BLaER1 (cell line): Measurements from ENCODE around the gene TSPAN15.

Experiments
- H3K27ac ChIP-seq: shearing (Covaris generic); formaldehyde crosslinking; 2 replicates; pipeline ENCODE4 v1.8.1; 2022
- H3K27me3 ChIP-seq: shearing (Covaris generic); formaldehyde crosslinking; 2 replicates; pipeline ENCODE4 v1.8.1; 2022
- H3K36me3 ChIP-seq: shearing (Covaris generic); formaldehyde crosslinking; 2 replicates; pipeline ENCODE4 v1.8.1; 2022
- H3K4me1 ChIP-seq: shearing (Covaris generic); formaldehyde crosslinking; 2 replicates; pipeline ENCODE4 v1.8.1; 2022
- H3K4me2 ChIP-seq: shearing (Covaris generic); formaldehyde crosslinking; 2 replicates; pipeline ENCODE4 v1.8.1; 2022
- H3K4me3 ChIP-seq: shearing (Covaris generic); formaldehyde crosslinking; 2 replicates; pipeline ENCODE4 v1.8.1; 2022
- H3K9ac ChIP-seq: shearing (Covaris generic); formaldehyde crosslinking; 2 replicates; pipeline ENCODE4 v1.8.1; 2022
- H3K9me3 ChIP-seq: shearing (Covaris generic); formaldehyde crosslinking; 2 replicates; pipeline ENCODE4 v1.8.1; 2022
- H4K20me1 ChIP-seq: shearing (Covaris generic); formaldehyde crosslinking; 2 replicates; pipeline ENCODE4 v1.8.1; 2022
- Cebpa-rat ChIP-seq: shearing (Covaris generic); IDR thresholded peaks from 2 replicates; pipeline ENCODE4 v1.8.1; 2022

TSPAN15 gene

DNA sequence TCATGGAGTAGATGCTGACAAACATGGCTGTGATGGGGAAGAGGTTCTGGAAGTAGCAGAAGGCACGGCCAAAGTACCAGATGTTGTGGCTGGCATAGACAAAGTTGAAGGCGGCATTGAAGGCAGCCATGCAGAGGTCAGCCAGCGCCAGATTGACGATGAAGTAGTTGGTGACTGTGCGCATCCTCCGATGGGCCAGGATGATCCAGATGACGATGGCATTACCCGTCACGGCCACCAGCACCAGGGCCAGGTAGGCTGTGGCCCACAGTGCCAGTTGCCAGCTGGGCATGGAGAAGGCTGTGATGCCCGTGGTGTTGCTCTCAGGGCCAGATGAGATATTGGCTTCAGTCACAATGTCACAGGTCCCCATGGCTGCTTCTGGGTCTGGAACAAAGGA, 35.3 kb upstream of the TSPAN15 start:
- Histone ChIP-seq H3K4me1 (peaks cover 2% of the 10 kb centered on the region), H4K20me1 (no peaks in the 10 kb centered on the region), H3K27me3 (peaks cover 7% of the 10 kb centered on the region), H3K36me3 (no peaks in the 10 kb centered on the region), H3K9me3 (no peaks in the 10 kb centered on the region), H3K4me3 (no peak overlapping the region), H3K9ac (no peak overlapping the region), H3K4me2 (no peak overlapping the region), H3K27ac (no peak overlapping the region)
- TF ChIP-seq Cebpa-rat, result no peak

DNA sequence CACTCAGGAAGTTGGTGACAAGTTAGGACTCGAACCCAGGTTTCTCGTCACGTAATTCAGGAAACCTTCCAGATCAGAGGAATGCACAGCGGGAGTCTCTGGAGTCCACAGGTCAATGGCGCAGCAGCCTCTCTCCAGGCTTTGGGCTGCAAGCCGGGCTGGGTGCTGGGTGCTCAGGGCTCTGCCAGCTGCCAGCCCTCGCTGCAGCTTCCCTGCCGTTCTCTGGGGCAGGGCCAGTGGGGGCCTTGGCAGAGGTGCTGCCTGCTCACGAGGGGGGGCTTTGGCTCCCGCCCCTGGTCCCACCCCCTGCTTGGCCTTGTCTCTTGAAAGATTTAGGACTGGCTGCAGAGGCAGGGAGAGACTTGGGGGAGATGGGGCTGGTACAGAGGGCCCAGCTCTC, 34.6 kb upstream of the TSPAN15 start, which contains the start of gene TACR2:
TSS of gene TACR2 (minus strand) at position 224 of the 400 bp plus-strand sequence. CDS start 595 bp downstream, outside the sequence.
- peaks cover 4% of the 10 kb centered on the region; the same call in 1 of the 2 replicates for H3K27me3 ChIP-seq
- H3K4me2 ChIP-seq, result no peak within 1 kb of the TSS
- H3K36me3 ChIP-seq, result no peaks in the 10 kb centered on the region
- H4K20me1 ChIP-seq, result no peaks in the 10 kb centered on the region
- no peak for TF ChIP-seq Cebpa-rat
- H3K9ac ChIP-seq, result no peak within 1 kb of the TSS
- no peaks in the 10 kb centered on the region for H3K9me3 ChIP-seq
- H3K4me3 ChIP-seq, result no peak within 1 kb of the TSS
- H3K4me1 ChIP-seq, result no peaks in the 10 kb centered on the region
- H3K27ac ChIP-seq, result no peak within 1 kb of the TSS

DNA sequence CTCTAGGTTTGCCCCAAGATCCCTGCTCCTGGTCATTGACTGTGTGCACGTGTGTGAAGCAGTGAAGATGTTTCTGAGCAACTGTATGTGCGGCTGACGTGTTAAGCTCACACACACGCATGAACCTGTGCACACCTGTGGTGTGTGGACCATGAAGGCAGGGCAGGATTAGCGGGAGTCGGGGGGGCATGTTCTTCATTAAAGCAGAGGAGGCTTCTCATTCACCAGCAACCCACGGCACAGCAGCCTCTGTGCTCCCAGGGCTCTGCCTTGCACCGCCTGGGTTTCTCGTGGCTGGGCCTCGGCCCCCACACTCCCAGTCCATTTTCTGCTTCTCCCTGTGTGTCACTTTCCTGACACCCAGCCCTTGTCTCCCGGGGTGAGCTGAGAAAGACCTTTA, 33.7 kb upstream of the TSPAN15 start:
- TF ChIP-seq Cebpa-rat, result no peak
- no peaks in the 10 kb centered on the region for H3K36me3 ChIP-seq
- no peak overlapping the region for H3K27ac ChIP-seq
- no peak overlapping the region for H3K9ac ChIP-seq
- H3K4me2 ChIP-seq, result no peak overlapping the region
- no peaks in the 10 kb centered on the region for H3K9me3 ChIP-seq
- H3K4me1 ChIP-seq, result no peaks in the 10 kb centered on the region
- H3K27me3 ChIP-seq, result no peaks in the 10 kb centered on the region
- H3K4me3 ChIP-seq, result no peak overlapping the region
- no peaks in the 10 kb centered on the region for H4K20me1 ChIP-seq

DNA sequence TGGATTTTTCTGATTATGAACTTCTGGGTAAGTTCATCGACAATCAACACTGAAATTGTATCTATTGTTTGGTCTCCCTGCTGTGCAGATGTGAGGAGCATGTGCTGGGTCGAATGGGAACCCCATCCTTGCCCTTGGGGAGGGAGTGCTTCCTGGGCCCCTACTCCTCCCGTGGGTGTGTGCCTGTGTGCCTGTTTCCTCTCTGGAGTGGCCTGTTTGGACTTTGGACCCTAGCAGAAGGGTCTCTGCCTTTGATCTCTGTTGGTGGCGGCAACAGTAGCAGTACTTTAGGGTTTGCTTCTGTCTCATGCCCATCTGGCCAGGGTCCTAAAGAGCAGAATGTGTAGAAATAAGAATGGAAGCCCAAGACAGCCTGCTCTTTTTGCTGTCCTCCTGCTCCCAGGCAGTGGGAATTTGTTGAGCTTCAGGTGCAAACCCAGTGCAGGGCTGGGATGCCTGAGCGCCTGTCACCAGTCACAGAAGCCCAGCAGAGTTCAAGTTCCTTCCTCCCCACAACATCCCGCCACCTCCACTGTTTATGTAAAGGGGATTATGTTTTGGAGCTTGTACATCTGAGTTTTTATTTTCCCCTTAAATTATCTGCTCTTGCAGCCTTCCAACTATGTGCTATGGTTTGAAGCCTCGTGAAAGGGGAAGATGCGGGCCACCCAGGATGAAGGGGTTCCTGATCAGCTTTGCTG, 33.1 kb upstream of the TSPAN15 start:
- no peak overlapping the region for H3K9ac ChIP-seq
- no peaks in the 10 kb centered on the region for H3K4me1 ChIP-seq
- no peaks in the 10 kb centered on the region for H3K9me3 ChIP-seq
- H3K27me3 ChIP-seq, result no peaks in the 10 kb centered on the region
- H3K27ac ChIP-seq, result no peak overlapping the region
- H3K4me3 ChIP-seq, result no peak overlapping the region
- H4K20me1 ChIP-seq, result no peaks in the 10 kb centered on the region
- H3K36me3 ChIP-seq, result no peaks in the 10 kb centered on the region
- no peak for TF ChIP-seq Cebpa-rat
- H3K4me2 ChIP-seq, result no peak overlapping the region

DNA sequence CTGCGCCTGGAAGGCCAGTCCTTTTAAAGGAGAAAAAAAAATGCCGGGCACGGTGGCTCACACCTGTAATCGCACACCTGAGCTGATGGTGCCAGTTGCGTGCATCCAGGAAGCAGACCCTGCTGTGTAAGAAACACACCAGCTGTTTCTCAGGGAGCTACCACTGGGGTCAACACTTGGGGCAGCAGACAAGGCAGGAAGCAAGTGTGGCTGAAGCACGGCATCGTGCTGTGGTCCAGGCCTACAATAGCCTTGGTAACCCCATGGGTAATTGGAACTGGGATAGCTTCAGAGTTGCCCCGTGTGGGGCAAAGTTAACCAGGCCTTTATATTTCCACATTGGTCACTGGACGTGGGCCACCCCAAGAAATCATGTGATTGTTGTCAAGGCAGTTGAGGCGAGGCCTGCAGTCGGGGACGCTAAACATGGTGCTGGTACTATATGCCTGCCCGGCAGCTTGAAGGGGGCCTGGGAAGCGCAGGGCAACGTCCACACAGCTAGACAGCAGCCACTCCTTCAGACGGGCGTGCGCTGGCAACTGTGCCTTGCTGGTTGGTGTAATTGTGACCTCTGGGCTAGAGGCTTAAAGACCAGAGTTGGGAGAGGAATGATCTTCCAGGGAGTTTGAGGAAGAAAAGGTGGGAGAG, 32.0 kb upstream of the TSPAN15 start:
- no peak for TF ChIP-seq Cebpa-rat
- H3K9ac ChIP-seq, result no peak overlapping the region
- no peak overlapping the region for H3K4me2 ChIP-seq
- no peak overlapping the region for H3K4me3 ChIP-seq
- H3K4me1 ChIP-seq, result peaks cover 4% of the 10 kb centered on the region; the same call in 1 of the 2 replicates
- no peaks in the 10 kb centered on the region for H3K9me3 ChIP-seq
- H3K27me3 ChIP-seq, result no peaks in the 10 kb centered on the region
- H3K36me3 ChIP-seq, result no peaks in the 10 kb centered on the region
- no peaks in the 10 kb centered on the region for H4K20me1 ChIP-seq
- no peak overlapping the region for H3K27ac ChIP-seq

DNA sequence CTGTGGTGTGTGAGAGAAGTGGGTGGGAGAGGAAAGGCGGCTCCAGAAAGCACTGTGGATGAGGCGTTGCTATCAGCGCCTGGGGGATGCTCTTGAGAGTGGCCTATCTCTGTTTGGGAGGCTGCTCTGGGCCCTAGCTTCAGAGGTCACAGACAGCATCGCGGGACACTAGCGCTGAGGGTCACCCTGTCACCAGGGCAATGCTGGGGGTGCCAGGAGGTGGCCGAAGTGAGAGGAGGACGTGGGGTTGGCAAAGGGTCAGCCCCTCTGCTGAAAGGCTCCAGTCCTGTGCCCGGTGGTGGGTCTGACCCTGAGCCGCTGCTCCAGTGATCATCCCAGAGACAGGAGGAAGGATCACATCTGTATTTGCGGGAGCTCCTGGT, 31.5 kb upstream of the TSPAN15 start:
- Histone ChIP-seq H3K4me1 (peaks cover 4% of the 10 kb centered on the region; the same call in 1 of the 2 replicates), H3K4me3 (no peak overlapping the region), H3K36me3 (no peaks in the 10 kb centered on the region), H3K9ac (no peak overlapping the region), H3K27ac (no peak overlapping the region), H3K27me3 (no peaks in the 10 kb centered on the region), H3K9me3 (no peaks in the 10 kb centered on the region), H4K20me1 (no peaks in the 10 kb centered on the region), H3K4me2 (no peak overlapping the region)
- no peak for TF ChIP-seq Cebpa-rat

DNA sequence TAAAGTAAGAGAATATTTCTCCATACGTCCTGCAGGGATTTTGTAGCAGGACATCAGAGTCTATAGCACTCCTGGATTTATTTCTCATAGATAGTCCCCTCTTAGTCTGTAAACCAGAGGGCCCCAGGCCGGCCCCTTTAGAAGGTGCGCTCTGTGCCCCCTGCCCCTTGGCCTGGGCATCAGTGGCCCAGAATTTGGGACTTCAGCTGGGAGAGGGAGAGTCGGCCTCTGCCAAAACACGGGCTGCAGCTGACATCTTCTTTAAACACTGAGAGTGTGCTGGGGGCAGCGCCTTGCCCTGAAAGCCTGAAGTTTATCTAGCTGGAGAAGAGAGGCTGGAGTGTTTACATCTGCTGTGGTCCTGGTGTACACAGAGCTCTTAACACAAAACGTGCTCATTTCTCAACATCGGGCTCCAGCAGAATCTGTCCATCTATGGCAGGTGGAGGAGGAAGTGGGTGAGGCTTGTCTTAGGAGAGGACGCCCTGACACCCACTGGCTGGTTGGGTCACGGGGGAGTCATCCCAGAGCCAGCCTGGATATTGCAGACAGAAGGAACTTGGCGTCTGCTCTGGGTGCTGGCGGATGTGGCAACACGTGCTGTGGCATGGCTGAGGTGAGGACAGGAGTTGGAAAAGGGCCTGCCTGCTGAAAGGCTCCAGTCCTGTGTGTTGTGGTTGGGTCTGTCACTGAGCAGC, 29.5 kb upstream of the TSPAN15 start:
- Histone ChIP-seq H4K20me1 (no peaks in the 10 kb centered on the region), H3K36me3 (no peaks in the 10 kb centered on the region), H3K4me1 (peaks cover 12% of the 10 kb centered on the region), H3K4me3 (no peak overlapping the region), H3K9me3 (no peaks in the 10 kb centered on the region), H3K27me3 (no peaks in the 10 kb centered on the region), H3K4me2 (no peak overlapping the region), H3K9ac (no peak overlapping the region), H3K27ac (no peak overlapping the region)
- no peak for TF ChIP-seq Cebpa-rat

DNA sequence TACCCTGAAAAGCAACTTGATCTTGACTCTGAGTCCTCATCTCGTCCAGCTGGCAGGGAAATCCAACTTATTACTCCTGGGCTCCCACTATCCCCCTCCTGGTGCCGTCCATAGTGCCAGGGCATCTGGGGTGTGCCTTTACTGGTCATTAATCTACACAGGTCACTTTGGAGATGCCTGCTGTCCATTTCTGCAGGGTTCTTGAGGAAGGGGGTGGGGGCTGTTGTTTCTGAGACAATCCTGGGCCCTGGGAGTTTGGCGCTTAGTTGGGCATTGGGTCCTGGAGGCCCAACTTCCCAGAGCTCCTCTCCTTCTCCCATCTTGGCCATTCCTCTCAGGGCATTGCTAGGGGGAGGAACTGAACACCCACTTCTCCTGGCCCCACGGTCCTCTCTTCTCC, 28.6 kb upstream of the TSPAN15 start:
- no peak overlapping the region for H3K9ac ChIP-seq
- H3K27ac ChIP-seq, result no peak overlapping the region
- H3K9me3 ChIP-seq, result no peaks in the 10 kb centered on the region
- H3K4me2 ChIP-seq, result no peak overlapping the region
- H3K27me3 ChIP-seq, result no peaks in the 10 kb centered on the region
- peaks cover 12% of the 10 kb centered on the region for H3K4me1 ChIP-seq
- no peak for TF ChIP-seq Cebpa-rat
- H4K20me1 ChIP-seq, result no peaks in the 10 kb centered on the region
- no peaks in the 10 kb centered on the region for H3K36me3 ChIP-seq
- H3K4me3 ChIP-seq, result no peak overlapping the region

DNA sequence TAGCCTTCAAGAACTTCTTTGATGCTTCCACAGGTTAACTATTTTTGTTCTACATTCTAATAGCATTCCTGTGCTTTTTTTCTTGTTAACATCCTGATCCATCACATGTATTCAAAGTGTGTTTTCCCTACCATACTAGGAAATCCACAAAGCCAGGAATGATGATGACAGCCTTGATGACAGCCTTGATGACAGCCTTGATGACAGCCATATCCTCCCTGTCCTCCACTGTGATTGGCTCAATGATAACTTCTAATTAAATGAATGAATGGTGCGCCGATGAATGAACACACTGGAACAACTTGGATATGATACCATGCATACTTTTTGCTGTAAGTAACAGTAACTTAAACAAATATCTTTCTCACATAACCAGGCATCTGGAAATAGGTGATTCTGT, 26.2 kb upstream of the TSPAN15 start:
- H3K9ac ChIP-seq, result no peak overlapping the region
- peaks cover 23% of the 10 kb centered on the region for H3K4me1 ChIP-seq
- H3K4me3 ChIP-seq, result no peak overlapping the region
- no peaks in the 10 kb centered on the region for H4K20me1 ChIP-seq
- no peaks in the 10 kb centered on the region for H3K27me3 ChIP-seq
- TF ChIP-seq Cebpa-rat, result no peak
- H3K36me3 ChIP-seq, result no peaks in the 10 kb centered on the region
- H3K9me3 ChIP-seq, result no peaks in the 10 kb centered on the region
- H3K27ac ChIP-seq, result no peak overlapping the region
- H3K4me2 ChIP-seq, result no peak overlapping the region
